Kidney (tissue), 14 donors: Measurements from ENCODE around the gene BACH2. TPM values are rescaled to one million over a fixed set of nuclear protein-coding genes. Genes with fewer than 3 reads are reported as not detected.
"Not testable (repeated sequence)": the region's sequence is repeated elsewhere in the genome, so short reads cannot be mapped to it uniquely, and the experiment has no call there.

Experiments
- DNase-seq, 5 donors: peaks; one replicate each; pipeline ENCODE4 v3.0.0-alpha.2; 2013 to 2020
- FAIRE-seq: peaks from 2 replicates; lab custom pipeline; 2012; peaks lifted over from hg19 to GRCh38; lab: Jason Lieb, UNC
- H3K27ac ChIP-seq, 2 donors: one replicate each; pipeline ENCODE4 v1.7.0; 2013; ENCODE audit warnings: low read depth in 2 of 2, low read length in 2 of 2, inconsistent platforms in 1 of 2
- H3K27me3 ChIP-seq: one replicate; pipeline ENCODE4 v1.7.1; 2013; ENCODE audit warnings: low read length, inconsistent platforms; ENCODE audit not compliant: control insufficient read depth, insufficient read depth
- H3K36me3 ChIP-seq, 3 donors: one replicate each; pipeline versions ENCODE4 v1.7.0 to v1.7.1; 2013; ENCODE audit warnings: low read length in 3 of 3, control low read depth in 1 of 3, inconsistent platforms in 1 of 3; ENCODE audit not compliant: insufficient read depth in 3 of 3, control insufficient read depth in 2 of 3
- H3K4me1 ChIP-seq, 3 donors: one replicate each; pipeline versions ENCODE4 v1.7.0 to v1.7.1; 2013; ENCODE audit warnings: low read length in 3 of 3, inconsistent platforms in 1 of 3, low read depth in 1 of 3; ENCODE audit not compliant: control insufficient read depth in 2 of 3, insufficient read depth in 2 of 3
- H3K4me3 ChIP-seq, 3 donors: one replicate each; pipeline versions ENCODE4 v1.7.0 to v1.8.1; 2013; ENCODE audit warnings: low read length in 3 of 3, control low read depth in 1 of 3, inconsistent platforms in 1 of 3
- H3K9ac ChIP-seq, 3 donors: one replicate each; pipeline versions ENCODE4 v1.7.0 to v1.7.1; 2013; ENCODE audit warnings: low read length in 3 of 3, control low read depth in 1 of 3, inconsistent platforms in 1 of 3
- H3K9me3 ChIP-seq, 3 donors: one replicate each; pipeline versions ENCODE4 v1.7.0 to v1.7.1; 2013; ENCODE audit warnings: low read length in 3 of 3, control low read depth in 1 of 3, inconsistent platforms in 1 of 3; ENCODE audit not compliant: control insufficient read depth in 2 of 3, insufficient read depth in 1 of 3
- CTCF ChIP-seq: IDR thresholded peaks from 3 replicates; pipeline ENCODE4 v1.5.1; 2012; ENCODE audit warnings: mild to moderate bottlenecking, moderate library complexity, borderline replicate concordance; ENCODE audit not compliant: insufficient read depth; ENCODE audit errors: extremely low read depth
- intact Hi-C: fragments of 100-400 bp; cut with DNase I; formaldehyde crosslinking; loops from one replicate; pipeline ENCODE4 v1.11.1; 2022
- polyA plus RNA-seq: library from polyadenylated mRNA; stranded (reverse); fragments of 350-450 nt; fragmentation: Illumina TruSeq; extraction: RNeasy Lipid Tissue Mini Kit (QIAGEN cat#74804); gene quantifications from one replicate; pipeline ENCODE4 v1.2.3, GENCODE V29; 2014; ENCODE audit warnings: low read depth, low replicate concordance; ENCODE audit not compliant: insufficient read depth
- total RNA-seq: library from RNA; stranded (reverse); fragmentation: NEBNext Ultra II Directional; extraction: Animal tissue kit (Norgen Biotek cat#: 25700); gene quantifications from one replicate; pipeline ENCODE4 v1.2.1, GENCODE V29; 2021
- donor health status: control.
- donor health status: control.
- donor health status: control.
- donor health status: control.
- donor health status: control.
- donor health status: DM: yes; HTN: yes; CAD: no.
- donor health status: Normal renal cell carcinoma (clear cell type).

Gene BACH2
- total and polyA plus RNA-seq, 2 donors from 2014 or later, result 0.32 to 6.9 TPM

GRCh38 chr6:89910902-89911240 lies 385.8 kb downstream of the BACH2 start:
- intact Hi-C loops, result no loop called here
- TF ChIP-seq CTCF, result no peak
- FAIRE-seq (no peak), DNase-seq (no peak)
- Histone ChIP-seq H3K27ac (no peak overlapping the region), H3K9ac (no peak overlapping the region), H3K36me3 (no peaks in the 10 kb centered on the region), H3K27me3 (no peaks in the 10 kb centered on the region), H3K9me3 (no peaks in the 10 kb centered on the region), H3K4me1 (no peaks in the 10 kb centered on the region), H3K4me3 (no peak overlapping the region)

- H3K27ac ChIP-seq, H3K4me1 ChIP-seq, H3K36me3 ChIP-seq, H3K27me3 ChIP-seq, intact Hi-C loops, H3K9ac ChIP-seq, H3K4me3 ChIP-seq, H3K9me3 ChIP-seq, DNase-seq, FAIRE-seq: not testable (repeated sequence)
Measured at GRCh38 chr6:89910001-89910901, 386.4 kb downstream of the BACH2 start.

- H3K36me3 ChIP-seq, result no peaks in the 10 kb centered on the region
- H3K27me3 ChIP-seq, result no peaks in the 10 kb centered on the region
- no peaks in the 10 kb centered on the region for H3K9me3 ChIP-seq
- H3K9ac ChIP-seq, result no peak overlapping the region
- DNase-seq (peak in 4 of 5 donors; percentile 59 to 93 (median 89)), FAIRE-seq (no peak)
- TF ChIP-seq CTCF, result no peak
- H3K27ac ChIP-seq, result no peak overlapping the region
- no peak overlapping the region for H3K4me3 ChIP-seq
- no peaks in the 10 kb centered on the region for H3K4me1 ChIP-seq
- intact Hi-C loops, result no loop called here
Measured at GRCh38 chr6:89895276-89895874, 401.3 kb downstream of the BACH2 start.

- H3K9me3 ChIP-seq, result no peaks in the 10 kb centered on the region
- DNase-seq (no peak), FAIRE-seq (no peak)
- no peak within 1 kb of the TSS for H3K4me3 ChIP-seq
- intact Hi-C loops, result no loop called here
- no peaks in the 10 kb centered on the region for H3K27me3 ChIP-seq
- H3K4me1 ChIP-seq, result no peaks in the 10 kb centered on the region
- no peak for TF ChIP-seq CTCF
- H3K9ac ChIP-seq, result no peak within 1 kb of the TSS
- H3K36me3 ChIP-seq, result no peaks in the 10 kb centered on the region
- H3K27ac ChIP-seq, result no peak within 1 kb of the TSS
Measured at GRCh38 chr6:89894169-89894568, 402.5 kb downstream of the BACH2 start, which contains the start of gene GJA10. TSS of gene GJA10 (plus strand) at chr6:89894469. CDS start at chr6:89894469, 0 bp downstream.

- H3K9ac ChIP-seq, H3K27me3 ChIP-seq, FAIRE-seq, H3K9me3 ChIP-seq, intact Hi-C loops, H3K27ac ChIP-seq, H3K36me3 ChIP-seq, H3K4me3 ChIP-seq, DNase-seq, H3K4me1 ChIP-seq: not testable (repeated sequence)
Measured at GRCh38 chr6:89892577-89892976, 404.1 kb downstream of the BACH2 start.
